Measurements from ENCODE around the gene SNORC.

DNA sequence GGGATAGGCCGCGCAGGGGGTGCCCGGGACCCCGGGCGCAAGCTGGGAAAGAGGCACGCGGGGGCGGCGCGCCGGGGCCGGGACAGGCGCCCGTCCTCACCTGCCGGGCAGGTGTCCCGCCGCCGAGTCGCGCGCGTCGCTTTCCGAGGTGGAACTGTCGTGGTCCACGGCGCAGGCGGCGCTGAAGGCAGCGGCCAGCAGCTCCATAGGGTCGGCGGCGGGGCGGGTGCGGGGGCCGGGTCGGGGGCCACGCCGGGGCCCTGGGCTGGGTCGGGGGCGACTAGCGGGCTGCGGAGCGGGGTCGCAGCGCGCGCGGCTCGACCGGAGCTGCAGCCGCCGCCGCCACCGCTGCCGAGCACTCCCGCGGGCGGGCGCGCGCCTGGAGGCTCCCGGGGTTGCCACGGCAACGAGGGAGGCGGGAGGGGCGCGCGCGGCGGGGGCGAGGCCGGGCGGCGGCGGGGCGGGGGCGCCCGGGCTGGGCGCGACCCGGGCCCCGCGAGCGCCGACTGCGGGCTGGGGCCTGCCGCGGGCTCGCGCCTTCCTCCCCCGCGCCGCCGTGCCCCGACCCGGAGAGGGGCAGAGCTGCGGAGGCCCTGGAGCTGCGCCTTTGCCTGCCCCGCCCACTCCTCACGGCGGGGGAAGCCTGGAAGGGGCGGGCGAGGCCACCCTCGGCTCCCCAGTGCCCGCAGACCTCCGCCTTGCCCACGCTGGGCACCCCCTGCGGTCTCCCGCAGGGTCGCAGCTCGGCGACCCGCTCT is 57.9 kb downstream of the SNORC start:
- no peak for TF ChIP-seq EZH2 (IDR thresholded peaks at IDR 0.05; ENCODE audit: borderline replicate concordance, low read length)
- TF ChIP-seq, protein P1, sequence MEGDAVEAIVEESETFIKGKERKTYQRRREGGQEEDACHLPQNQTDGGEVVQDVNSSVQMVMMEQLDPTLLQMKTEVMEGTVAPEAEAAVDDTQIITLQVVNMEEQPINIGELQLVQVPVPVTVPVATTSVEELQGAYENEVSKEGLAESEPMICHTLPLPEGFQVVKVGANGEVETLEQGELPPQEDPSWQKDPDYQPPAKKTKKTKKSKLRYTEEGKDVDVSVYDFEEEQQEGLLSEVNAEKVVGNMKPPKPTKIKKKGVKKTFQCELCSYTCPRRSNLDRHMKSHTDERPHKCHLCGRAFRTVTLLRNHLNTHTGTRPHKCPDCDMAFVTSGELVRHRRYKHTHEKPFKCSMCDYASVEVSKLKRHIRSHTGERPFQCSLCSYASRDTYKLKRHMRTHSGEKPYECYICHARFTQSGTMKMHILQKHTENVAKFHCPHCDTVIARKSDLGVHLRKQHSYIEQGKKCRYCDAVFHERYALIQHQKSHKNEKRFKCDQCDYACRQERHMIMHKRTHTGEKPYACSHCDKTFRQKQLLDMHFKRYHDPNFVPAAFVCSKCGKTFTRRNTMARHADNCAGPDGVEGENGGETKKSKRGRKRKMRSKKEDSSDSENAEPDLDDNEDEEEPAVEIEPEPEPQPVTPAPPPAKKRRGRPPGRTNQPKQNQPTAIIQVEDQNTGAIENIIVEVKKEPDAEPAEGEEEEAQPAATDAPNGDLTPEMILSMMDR (IDR thresholded peaks at IDR 0.05; ENCODE audit: low read length), result no peak
